Aorta (tissue), 5 donors: ENCODE results near the gene OR10G8. TPM values are rescaled to one million over a fixed set of nuclear protein-coding genes. Genes with fewer than 3 reads are reported as not detected.

Source experiments
- ATAC-seq: fragments of 200-7000 bp; cut with Tn5 transposase; one replicate; pipeline ENCODE4 v1.9.1; 2022; ENCODE audit warnings: moderate library complexity; ENCODE audit not compliant: low FRiP score
- DNase-seq, 2 donors: peaks; one replicate each; pipeline ENCODE4 v3.0.0-alpha.2; 2020
- H3K27ac ChIP-seq, 2 donors: one replicate each; pipeline ENCODE4 v1.5.1; 2013; ENCODE audit warnings: low read length in 2 of 2, mild to moderate bottlenecking in 2 of 2, moderate library complexity in 2 of 2, control low read depth in 1 of 2, inconsistent platforms in 1 of 2, low read depth in 1 of 2
- H3K27me3 ChIP-seq, 2 donors: one replicate each; pipeline ENCODE4 v1.6.1; 2013; ENCODE audit warnings: control low read depth in 1 of 2, low read length in 1 of 2, mild to moderate bottlenecking in 1 of 2, moderate library complexity in 1 of 2; ENCODE audit not compliant: insufficient read depth in 2 of 2, control insufficient read depth in 1 of 2
- H3K36me3 ChIP-seq, 2 donors: one replicate each; pipeline ENCODE4 v1.6.1; 2013; ENCODE audit warnings: control low read depth in 1 of 2, low read length in 1 of 2, mild to moderate bottlenecking in 1 of 2; ENCODE audit not compliant: insufficient read depth in 2 of 2, control insufficient read depth in 1 of 2
- H3K4me1 ChIP-seq, 2 donors: one replicate each; pipeline ENCODE4 v1.6.1; 2013; ENCODE audit warnings: low read length in 2 of 2, control low read depth in 1 of 2, mild to moderate bottlenecking in 1 of 2, moderate library complexity in 1 of 2; ENCODE audit not compliant: insufficient read depth in 2 of 2, control insufficient read depth in 1 of 2
- H3K4me3 ChIP-seq, 2 donors: one replicate each; pipeline ENCODE4 v1.5.1; 2013; ENCODE audit warnings: low read length in 2 of 2, control low read depth in 1 of 2, mild to moderate bottlenecking in 1 of 2
- H3K9me3 ChIP-seq: one replicate; pipeline ENCODE4 v1.6.1; 2013; ENCODE audit warnings: mild to moderate bottlenecking, low read length; ENCODE audit not compliant: control insufficient read depth
- WGBS, 2 donors: extraction: QIAGEN DNeasy Blood & Tissue Kit; methylation state at CpG; one replicate each; pipeline ENCODE4 v1.1.7; 2013; 5-methylcytosine and 5-hydroxymethylcytosine counted together
- intact Hi-C, 2 donors: fragments of 100-400 bp; cut with DNase I; formaldehyde crosslinking; loops; one replicate each; pipeline versions ENCODE4 v1.14.2 to v1.15.0; 2022
- polyA plus RNA-seq, 2 donors: library from polyadenylated mRNA; stranded (reverse); fragments of 200-250 nt; gene quantifications; one replicate each; pipeline ENCODE4 v1.2.3, GENCODE V29; 2013
- total RNA-seq, 2 donors: library from RNA; stranded (reverse); fragmentation: NEBNext Ultra II Directional; extraction: Animal tissue kit (Norgen Biotek cat#: 25700); gene quantifications; one replicate each; pipeline ENCODE4 v1.2.1, GENCODE V29; 2021
- donor health status: healthy with polysubstance abuse.
- donor health status: Bipolar disorder and iron deficiency.
- donor health status: DM: no; HTN: no; CAD: no.
- donor health status: DM: no; HTN: no; CAD: no.
- donor health status: DM: yes; HTN: yes; CAD: no.

The OR10G8 gene
- total and polyA plus RNA-seq, 4 donors, result not detected

DNA sequence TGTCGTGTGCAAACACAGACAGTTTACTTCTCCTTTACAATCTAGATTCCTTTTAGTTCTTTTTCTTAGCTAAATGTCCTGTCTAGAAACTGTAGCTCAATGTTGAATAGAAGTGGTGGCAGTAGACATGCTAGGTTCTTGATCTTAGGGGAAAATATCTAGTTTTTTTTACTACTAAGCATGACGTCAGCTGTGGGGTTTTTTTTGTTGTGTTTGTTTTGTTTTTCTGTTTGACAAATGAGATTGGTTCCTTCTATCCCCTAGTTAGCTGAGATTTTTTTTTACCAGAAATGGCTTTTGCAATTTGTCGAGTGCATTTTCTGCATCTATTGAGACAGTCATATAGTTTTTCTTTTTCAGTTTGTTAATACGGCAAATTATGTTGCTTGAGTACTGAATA lies 16.8 kb downstream of the OR10G8 start:
- DNase-seq (no peak), ATAC-seq (no peak)
- no peaks in the 10 kb centered on the region for H3K27me3 ChIP-seq
- no peak overlapping the region for H3K4me3 ChIP-seq
- no peaks in the 10 kb centered on the region for H3K36me3 ChIP-seq
- no peaks in the 10 kb centered on the region for H3K4me1 ChIP-seq
- H3K9me3 ChIP-seq, result no peaks in the 10 kb centered on the region
- 66% methylated on average over 4 of the region's 4 CpGs for WGBS, 2 donors
- H3K27ac ChIP-seq, result no peak overlapping the region
- intact Hi-C loops, result no loop called here

DNA sequence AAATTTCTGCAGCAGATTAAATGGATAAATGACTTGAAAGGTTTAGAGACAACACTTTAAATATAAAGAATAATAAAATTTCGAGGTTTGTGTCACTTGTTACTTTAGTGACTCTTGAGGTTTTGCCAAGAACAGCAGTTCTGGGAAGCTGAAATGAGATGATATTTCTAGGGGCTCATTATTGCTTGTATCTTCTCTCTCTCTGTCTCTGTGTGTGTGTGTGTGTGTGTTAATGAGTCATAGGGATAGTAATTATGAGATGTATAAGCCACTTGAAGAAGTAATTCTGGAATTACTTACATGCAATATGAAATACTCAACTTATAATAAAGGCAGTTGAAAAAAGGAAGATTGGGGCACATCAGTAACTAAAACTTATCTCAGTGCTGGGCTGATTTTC lies 24.1 kb downstream of the OR10G8 start:
- Histone ChIP-seq H3K36me3 (no peaks in the 10 kb centered on the region), H3K27me3 (no peaks in the 10 kb centered on the region), H3K27ac (no peak overlapping the region), H3K4me3 (no peak overlapping the region), H3K9me3 (no peaks in the 10 kb centered on the region), H3K4me1 (no peaks in the 10 kb centered on the region)
- WGBS, 2 donors, result 5% methylated on average over 1 of the region's 1 CpG
- ATAC-seq, result no peak
- intact Hi-C loops, result no loop called here
- DNase-seq, result no peak

DNA sequence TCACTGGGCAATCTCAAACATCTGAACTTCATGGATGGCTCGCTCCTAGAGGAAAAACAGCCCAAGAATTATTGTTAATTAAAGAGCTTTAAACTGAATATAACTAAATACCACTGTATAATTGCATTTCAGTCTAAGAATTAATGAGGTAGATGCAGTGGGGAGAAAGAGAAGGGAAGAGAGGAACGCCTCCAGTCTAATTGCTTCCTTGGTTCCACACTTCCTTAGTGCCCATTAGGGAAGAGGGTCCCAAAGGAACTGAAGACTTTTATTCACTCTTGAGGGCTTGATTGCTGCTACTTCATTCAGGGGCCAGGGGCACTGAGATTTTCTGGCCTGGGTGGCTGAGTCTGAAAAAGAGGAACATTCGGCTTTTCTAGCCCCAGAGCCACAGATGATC lies 26.4 kb downstream of the OR10G8 start:
- no peaks in the 10 kb centered on the region for H3K27me3 ChIP-seq
- 85 to 90% methylated on average over 3 of the region's 3 CpGs for WGBS, 2 donors
- H3K36me3 ChIP-seq, result no peaks in the 10 kb centered on the region
- H3K27ac ChIP-seq, result no peak overlapping the region
- ATAC-seq (no peak), DNase-seq (no peak)
- intact Hi-C loops, result no loop called here
- H3K9me3 ChIP-seq, result no peaks in the 10 kb centered on the region
- H3K4me1 ChIP-seq, result no peaks in the 10 kb centered on the region
- no peak overlapping the region for H3K4me3 ChIP-seq

DNA sequence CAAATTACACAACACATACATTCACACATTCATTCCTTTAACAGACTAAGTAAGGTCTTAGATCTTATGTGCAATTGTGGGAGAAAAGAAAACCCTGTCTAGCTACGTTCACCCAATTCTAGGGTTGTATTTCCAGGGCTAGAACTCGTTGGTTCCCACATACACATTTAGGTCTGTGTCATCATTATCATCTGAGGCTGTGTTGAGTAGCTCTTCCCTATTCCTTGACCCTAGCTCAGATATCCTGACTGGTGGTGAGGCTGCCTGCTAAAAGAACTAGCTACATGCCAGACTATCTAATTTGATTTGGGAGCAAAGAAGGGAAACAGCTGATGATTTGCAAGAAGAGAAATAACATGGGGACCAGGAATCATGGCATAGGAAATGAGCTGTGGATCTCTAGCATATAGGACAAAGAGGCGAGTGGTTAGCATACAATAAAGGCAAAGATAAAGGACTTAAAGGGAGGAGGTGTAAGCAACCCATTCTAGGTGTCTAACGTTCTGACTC lies 42.1 kb downstream of the OR10G8 start:
- H3K4me1 ChIP-seq, result no peaks in the 10 kb centered on the region
- no peak overlapping the region for H3K27ac ChIP-seq
- no peak for DNase-seq
- no peak for ATAC-seq
- no peaks in the 10 kb centered on the region for H3K36me3 ChIP-seq
- WGBS, 2 donors, result 56 to 57% methylated on average over 4 of the region's 4 CpGs
- H3K27me3 ChIP-seq, result no peaks in the 10 kb centered on the region
- H3K4me3 ChIP-seq, result no peak overlapping the region
- intact Hi-C loops, result no loop called here
- no peaks in the 10 kb centered on the region for H3K9me3 ChIP-seq

DNA sequence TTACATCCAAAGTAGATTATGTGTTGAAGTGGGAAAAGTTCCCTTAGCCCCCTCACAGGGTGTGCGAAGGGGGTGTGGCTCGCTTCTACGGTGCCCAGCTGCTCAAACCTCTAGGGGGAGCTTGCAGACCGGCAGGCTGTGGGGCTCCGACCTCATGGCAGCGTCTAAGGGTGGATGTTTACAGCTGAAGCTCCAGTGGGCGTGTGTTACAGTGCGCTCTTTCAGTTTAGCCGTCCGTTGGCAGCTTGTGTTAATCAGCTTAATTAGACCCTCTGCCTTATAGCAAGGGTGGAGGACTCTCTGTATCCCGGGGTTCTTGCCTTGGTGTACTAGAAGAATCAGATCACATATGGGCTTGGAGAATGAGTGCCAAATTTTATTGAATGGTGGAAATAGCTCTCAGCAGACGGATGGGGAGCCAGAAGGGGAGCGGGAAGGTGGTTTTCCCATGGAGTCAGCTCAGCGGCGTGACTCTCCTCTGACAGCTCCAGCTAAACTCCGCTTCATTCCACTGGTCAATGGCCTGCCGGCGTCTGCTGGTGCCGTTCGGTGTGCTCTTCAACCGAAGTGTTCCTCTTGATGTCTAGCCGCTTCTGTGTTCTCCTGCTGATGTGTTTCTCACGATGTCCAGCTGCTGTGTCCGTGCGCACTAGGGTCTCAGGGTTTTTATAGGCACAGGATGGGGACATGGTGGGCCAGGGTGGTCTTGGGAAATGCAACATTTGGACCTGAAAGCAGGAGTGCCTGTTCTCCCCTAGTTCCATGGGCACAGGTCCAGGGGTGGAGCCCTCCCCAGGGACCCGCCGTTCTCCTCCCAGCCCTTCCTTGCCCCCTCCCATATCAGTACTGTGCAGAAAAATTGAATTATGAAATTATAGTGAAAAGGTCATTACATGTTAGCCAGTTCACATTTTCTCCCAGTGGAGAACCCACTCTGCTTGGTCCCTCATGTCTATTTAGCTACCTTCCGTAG lies 43.1 kb downstream of the OR10G8 start:
- WGBS, 2 donors, result 30 to 33% methylated on average over 28 of the region's 28 CpGs
- no peak overlapping the region for H3K27ac ChIP-seq
- intact Hi-C loops, result loop anchor here (2.0 to 10.0 kb wide), 4 partner anchors 38 to 518 kb away; no protein-coding TSS in a partner anchor
- no peak overlapping the region for H3K4me3 ChIP-seq
- no peaks in the 10 kb centered on the region for H3K9me3 ChIP-seq
- peak; percentile 66 for ATAC-seq
- DNase-seq, result peak; percentile 63 to 77
- no peaks in the 10 kb centered on the region for H3K4me1 ChIP-seq
- H3K36me3 ChIP-seq, result no peaks in the 10 kb centered on the region
- no peaks in the 10 kb centered on the region for H3K27me3 ChIP-seq

DNA sequence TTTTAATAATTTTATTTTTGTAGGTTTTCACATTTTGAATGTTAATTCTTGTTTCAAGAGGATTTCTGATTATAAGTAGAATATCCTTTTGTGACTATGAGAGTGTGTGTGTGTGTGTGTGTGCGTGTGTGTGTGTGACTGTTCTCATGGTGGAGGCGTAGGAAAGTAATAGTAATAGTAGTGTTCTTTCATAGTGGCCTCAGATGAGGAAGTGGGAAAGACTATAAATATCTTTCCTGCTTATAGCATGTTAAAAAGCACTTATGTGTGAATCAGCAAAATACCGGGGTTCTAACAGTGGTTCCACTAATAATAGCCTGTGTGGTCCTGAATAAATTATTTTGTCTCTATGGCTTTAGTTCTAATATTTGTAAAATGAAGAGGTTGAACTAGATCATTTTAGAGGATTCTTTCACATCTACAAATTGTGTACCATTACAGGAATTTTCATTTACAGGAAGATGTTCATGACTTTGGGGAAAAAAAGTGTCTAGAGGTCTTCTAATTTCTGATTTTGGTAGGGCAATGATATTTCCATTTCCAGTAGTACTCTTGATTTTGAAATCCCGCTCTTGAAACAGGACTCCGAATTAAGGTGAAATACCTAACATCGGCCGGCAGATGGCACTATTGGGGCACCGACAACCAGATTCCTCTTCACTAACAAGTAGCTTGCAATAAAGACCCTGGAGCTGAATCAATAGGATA lies 44.5 kb downstream of the OR10G8 start:
- Histone ChIP-seq H3K27me3 (no peaks in the 10 kb centered on the region), H3K4me1 (no peaks in the 10 kb centered on the region), H3K27ac (no peak overlapping the region), H3K4me3 (no peak overlapping the region), H3K36me3 (no peaks in the 10 kb centered on the region), H3K9me3 (no peaks in the 10 kb centered on the region)
- peak; percentile 71 for ATAC-seq
- peak; percentile 66 to 88 for DNase-seq
- WGBS, 2 donors, result 4 to 8% methylated on average over 8 of the region's 8 CpGs
- intact Hi-C loops, result loop anchor here (2.0 to 10.0 kb wide), 4 partner anchors 36 to 516 kb away; no protein-coding TSS in a partner anchor

DNA sequence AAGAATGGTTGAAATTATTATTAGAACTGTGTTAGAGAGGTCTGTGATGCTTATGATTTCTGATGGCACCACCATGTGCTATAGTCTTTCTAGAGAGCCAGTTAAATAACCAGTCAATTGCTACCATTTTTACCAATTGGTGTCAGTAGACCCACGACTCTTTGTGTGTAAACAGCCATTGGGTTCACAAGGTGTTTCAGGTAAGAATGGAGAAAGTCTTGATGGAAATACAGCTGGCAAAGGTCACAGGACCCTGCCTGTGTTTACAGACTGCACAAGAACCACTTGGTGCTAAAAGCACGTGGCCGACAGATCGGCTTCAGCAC lies 45.0 kb downstream of the OR10G8 start:
- Histone ChIP-seq H3K27ac (no peak overlapping the region), H3K9me3 (no peaks in the 10 kb centered on the region), H3K4me1 (no peaks in the 10 kb centered on the region), H3K36me3 (no peaks in the 10 kb centered on the region), H3K27me3 (no peaks in the 10 kb centered on the region), H3K4me3 (no peak overlapping the region)
- ATAC-seq (no peak), DNase-seq (no peak)
- intact Hi-C loops, result loop anchor here (2.0 to 10.0 kb wide), 4 partner anchors 36 to 516 kb away; no protein-coding TSS in a partner anchor
- WGBS, 2 donors, result 10 to 20% methylated on average over 4 of the region's 4 CpGs

DNA sequence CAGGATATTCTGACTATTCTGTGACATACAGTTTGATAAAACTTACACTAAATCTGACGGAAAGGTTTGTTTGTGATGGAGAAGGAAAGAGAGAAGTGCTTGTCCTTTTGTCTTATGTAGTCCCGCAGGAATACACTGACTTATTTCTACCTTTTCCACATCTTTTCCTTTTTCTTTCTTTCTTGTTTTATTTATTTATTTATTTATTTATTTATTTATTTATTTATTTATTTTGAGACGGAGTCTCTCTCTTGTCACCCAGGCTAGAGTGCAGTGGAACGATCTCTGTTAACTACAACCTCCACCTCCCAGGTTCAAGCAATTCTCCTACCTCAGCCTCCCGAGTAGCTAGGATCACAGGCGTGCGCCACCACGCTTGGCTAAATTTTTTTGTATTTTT lies 45.5 kb downstream of the OR10G8 start:
- no peaks in the 10 kb centered on the region for H3K9me3 ChIP-seq
- peak overlapping the region in 1 of 2 donors; percentile 15 for H3K4me3 ChIP-seq
- H3K27me3 ChIP-seq, result no peaks in the 10 kb centered on the region
- H3K27ac ChIP-seq, result no peak overlapping the region
- intact Hi-C loops, result loop anchor here (5.0 to 10.0 kb wide), 3 partner anchors 35 to 515 kb away; no protein-coding TSS in a partner anchor
- H3K36me3 ChIP-seq, result no peaks in the 10 kb centered on the region
- H3K4me1 ChIP-seq, result no peaks in the 10 kb centered on the region
- no peak for DNase-seq
- 81 to 82% methylated on average over 8 of the region's 8 CpGs for WGBS, 2 donors
- ATAC-seq, result no peak
